Measurements from ENCODE around the gene TFE3.

- TF ChIP-seq POLR2A (IDR thresholded peaks at IDR 0.05) (no peak), CTCF (IDR thresholded peaks at IDR 0.05) (no peak)
Measured at GRCh38 chrX:49072712-49073095, 29.5 kb upstream of the TFE3 start.

All from thyroid gland (tissue), 4 donors.